GM21737 (cell line): ENCODE data around the gene HIVEP2.
"Not testable (repeated sequence)": the region's sequence is repeated elsewhere in the genome, so short reads cannot be mapped to it uniquely, and the experiment has no call there.

Experiments
- ATAC-seq: cut with Tn5 transposase; IDR thresholded peaks from one replicate; pipeline ENCODE4 v1.9.1; 2021; ENCODE audit warnings: mild to moderate bottlenecking, moderate library complexity; ENCODE audit not compliant: unreplicated experiment

HIVEP2 gene, protein sequence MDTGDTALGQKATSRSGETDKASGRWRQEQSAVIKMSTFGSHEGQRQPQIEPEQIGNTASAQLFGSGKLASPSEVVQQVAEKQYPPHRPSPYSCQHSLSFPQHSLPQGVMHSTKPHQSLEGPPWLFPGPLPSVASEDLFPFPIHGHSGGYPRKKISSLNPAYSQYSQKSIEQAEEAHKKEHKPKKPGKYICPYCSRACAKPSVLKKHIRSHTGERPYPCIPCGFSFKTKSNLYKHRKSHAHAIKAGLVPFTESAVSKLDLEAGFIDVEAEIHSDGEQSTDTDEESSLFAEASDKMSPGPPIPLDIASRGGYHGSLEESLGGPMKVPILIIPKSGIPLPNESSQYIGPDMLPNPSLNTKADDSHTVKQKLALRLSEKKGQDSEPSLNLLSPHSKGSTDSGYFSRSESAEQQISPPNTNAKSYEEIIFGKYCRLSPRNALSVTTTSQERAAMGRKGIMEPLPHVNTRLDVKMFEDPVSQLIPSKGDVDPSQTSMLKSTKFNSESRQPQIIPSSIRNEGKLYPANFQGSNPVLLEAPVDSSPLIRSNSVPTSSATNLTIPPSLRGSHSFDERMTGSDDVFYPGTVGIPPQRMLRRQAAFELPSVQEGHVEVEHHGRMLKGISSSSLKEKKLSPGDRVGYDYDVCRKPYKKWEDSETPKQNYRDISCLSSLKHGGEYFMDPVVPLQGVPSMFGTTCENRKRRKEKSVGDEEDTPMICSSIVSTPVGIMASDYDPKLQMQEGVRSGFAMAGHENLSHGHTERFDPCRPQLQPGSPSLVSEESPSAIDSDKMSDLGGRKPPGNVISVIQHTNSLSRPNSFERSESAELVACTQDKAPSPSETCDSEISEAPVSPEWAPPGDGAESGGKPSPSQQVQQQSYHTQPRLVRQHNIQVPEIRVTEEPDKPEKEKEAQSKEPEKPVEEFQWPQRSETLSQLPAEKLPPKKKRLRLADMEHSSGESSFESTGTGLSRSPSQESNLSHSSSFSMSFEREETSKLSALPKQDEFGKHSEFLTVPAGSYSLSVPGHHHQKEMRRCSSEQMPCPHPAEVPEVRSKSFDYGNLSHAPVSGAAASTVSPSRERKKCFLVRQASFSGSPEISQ (N-terminal part only)

DNA sequence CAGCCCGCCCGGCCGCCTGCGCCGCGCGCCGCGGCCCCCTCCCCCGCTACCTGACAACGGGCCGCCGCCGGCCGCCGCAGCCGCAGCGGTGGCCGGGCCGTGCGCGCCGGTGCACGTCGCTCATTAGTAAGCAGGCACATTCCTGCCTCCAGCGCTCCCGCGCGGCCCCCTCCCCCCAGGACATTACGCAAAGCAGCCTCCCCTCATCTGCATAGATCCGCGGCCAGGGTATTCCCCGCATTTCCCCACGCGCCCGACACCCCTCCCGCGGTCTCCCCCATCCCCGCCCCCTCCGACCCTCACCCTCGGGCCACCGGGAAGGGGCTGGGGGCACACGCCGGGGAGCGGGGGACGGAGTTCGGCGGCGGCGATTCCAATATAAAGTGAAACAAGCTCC is at the start of gene HIVEP2:
HIVEP2 (minus strand) TSS at position 128 of the 397 bp plus-strand sequence. CDS start 170,438 bp downstream, outside the sequence.
- peak; percentile 19 for ATAC-seq

DNA sequence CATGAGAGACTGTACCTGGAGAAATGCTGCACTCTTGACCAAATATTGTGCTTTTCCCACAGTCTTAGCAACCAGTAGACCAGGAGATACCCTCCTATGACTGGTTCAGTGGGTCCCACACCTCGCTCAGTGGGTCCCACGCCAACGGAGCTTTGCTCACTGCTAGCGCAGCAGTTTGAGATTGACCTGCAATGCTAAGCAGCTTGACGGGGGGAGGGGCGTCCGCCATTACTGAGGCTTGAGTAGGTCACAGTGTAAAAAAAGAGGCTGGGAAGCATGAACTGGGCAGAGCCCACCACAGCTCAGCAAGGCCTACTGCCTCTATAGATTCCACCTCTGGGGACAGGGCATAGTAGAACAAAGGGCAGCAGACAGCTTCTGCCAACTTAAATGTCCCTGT is 49.0 kb upstream of the HIVEP2 start:
- ATAC-seq = no peak

DNA sequence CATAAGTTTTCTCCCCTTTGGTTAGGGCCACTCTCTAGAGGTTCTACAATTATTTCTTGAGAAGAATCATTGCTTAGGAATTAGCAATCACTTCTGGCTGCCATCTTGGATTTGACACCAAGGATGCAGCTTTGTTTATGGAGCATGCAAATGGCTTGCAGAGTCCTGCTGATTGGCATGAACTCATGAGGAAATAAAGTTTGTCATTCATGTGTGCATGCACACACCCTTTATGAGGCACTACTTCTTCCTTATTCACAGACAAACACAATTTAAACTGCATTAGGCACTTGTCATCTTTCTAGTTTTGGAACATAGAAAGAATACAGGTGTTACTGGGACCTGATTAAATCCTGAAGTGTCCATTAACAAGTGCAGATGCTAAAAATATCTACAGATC is 42.5 kb upstream of the HIVEP2 start:
- no peak for ATAC-seq

DNA sequence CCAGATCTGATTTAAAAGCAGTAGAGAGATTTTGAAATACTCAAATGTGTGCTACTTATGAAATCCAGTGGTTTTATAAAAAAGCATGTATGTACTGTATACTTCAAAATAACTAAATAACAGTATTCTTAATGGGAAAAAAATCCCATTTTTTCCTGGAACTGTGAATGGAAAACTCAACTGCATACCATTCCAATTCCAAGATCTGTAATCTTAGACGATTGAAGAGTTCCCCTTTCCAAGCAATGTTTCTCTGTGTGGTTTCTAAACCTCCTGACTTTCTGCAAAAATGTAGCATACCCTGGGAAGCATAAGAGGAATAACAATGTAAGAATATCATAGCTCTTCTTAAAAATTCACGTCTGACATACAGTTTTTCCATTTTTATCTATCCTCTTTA is 40.3 kb upstream of the HIVEP2 start:
- ATAC-seq = no peak

DNA sequence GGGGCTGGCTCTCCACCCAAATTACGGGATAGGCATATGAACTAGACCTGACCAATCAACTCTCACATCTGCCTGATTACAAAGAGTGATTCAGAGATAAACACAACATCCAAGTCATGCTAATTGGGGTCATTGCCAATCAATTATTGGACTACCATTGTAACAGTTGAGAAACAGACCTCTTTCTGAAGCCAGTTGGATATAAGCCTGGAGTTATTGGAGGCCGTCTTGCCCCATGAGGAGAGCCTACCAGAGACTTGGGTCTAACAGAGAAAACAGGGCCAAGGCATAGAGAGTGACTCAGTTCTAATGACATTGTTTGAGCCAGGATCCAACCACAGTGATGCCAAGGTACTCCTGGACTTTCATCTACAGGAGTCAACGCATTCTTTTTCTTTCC is 39.4 kb upstream of the HIVEP2 start:
- ATAC-seq = no peak

DNA sequence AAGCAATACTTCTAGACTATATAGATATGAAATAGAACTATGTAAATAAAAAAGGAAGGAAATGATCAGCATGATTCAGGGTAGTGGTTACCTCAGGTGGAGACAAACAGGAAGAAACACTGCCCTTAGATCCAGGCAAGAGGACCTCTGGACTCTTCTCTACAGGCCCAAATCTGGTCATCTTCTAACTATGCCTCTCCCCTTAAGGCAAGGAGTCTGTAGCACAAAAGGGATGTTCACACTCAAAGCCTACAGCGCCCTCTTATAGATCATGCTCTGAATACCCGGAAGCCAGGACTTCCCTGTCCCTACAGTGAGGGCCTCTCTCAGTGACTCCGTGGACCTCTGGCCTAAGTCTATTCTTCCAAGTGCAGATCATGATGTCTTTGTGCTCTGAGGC is 30.4 kb upstream of the HIVEP2 start:
- ATAC-seq = no peak

DNA sequence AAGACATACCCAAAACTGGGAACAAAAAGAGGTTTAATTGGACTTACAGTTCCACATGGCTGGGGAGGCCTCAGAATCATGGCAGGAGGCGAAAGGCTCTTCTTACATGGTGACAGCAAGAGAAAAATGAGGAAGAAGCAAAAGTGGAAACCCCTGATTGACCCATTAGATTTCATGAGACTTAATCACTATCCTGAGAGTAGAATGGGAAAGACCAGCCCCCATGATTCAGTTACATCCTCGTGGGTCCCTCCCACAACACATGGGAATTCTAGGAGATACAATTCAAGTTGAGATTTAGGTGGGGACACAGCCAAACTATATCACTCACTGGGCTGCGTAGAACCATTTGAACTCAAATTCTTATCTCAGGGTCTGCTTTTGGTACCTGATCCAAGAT is 26.0 kb upstream of the HIVEP2 start:
- not testable (repeated sequence) for ATAC-seq

DNA sequence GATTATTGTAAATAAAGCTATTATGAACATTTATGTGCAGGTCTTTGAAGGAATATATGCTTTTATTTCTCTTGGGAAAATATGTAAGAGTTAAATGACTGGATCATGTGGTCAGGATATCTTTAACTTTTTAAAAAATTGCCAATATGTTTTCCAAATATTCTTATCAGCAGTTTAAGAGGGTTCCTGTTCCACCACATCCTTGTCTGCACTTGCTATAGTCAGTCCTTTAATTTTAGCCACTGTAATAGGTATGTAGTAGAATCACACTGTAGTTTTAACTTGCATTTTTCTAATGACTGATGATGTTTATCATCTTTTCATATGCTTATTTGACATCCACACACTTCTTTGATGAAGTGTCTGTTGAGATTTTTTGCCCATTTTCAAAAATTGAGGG is 23.6 kb upstream of the HIVEP2 start:
- ATAC-seq = no peak

DNA sequence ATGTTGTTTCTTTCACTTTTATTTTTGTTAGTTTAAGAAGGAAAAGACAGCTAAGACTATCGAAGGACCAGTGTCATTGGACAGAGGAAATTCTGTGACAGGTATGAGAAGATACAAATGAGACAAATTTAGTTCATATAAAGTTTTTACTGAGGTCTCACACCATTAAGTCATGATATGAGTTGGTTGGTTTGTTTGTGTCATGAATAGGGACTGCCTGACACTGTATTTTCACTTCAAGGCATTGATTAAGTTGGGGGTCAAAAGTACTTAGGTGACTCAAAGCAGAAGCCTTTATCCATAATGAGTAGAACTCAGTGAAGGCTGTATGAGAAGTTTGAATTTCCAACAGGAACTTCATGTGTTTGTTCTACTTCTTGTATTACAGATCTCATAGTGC is 21.3 kb upstream of the HIVEP2 start:
- ATAC-seq = no peak

DNA sequence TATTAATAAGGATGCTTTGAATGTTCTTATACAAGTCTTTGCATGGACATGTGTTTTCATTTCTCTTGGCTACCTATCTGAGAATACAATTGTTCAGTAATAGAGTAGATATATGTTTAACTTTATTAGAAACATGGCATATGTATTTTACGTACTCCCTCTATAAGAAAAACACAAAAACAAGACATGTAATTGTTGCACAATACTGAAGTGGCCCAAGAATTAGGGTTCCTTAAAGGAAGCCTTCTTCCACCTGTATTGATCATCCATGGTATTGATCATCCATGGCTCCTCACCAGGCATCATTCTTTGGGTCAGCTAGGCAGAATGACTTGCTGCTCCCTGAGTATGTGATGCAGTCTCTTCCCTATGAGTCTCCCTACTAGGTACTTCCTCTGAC is 20.2 kb upstream of the HIVEP2 start:
- no peak for ATAC-seq

DNA sequence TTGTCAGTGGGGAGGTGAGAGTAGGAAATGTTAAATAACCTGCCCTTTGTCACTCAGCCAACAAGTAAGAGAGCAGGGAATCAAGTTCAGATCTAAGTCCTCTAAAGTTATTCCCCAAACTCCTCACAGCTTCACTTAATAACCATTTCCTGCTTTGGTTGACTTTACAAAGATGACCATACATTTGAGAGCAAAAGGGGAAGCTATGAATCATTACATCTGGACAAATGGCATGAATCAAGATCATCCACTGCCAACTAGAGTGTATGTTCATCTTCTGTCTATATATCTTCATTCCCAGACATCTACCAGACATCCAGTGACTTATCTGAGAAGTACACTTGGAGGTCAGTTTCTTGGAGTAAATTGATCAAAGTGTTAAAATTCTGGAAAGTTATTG is 15.1 kb upstream of the HIVEP2 start:
- ATAC-seq = no peak

DNA sequence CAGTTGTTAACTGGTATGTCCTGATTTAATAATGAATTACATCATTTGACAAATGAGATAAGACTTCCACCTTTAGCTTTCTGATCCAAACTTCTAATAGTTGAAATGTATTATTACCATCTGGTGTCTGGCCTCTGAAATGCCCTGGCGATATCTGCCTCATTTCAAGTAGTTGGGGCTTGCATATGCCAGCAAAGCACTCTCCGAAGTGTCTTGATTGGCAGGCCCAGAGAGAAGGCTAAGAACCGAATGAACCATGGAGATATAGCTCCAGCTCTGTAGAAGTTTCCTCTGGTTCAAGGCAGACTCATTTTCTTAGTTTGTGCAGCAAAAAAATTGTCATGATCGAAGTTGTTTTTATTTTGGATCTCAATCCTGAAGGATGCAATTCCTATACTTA is 13.4 kb upstream of the HIVEP2 start:
- ATAC-seq = no peak

DNA sequence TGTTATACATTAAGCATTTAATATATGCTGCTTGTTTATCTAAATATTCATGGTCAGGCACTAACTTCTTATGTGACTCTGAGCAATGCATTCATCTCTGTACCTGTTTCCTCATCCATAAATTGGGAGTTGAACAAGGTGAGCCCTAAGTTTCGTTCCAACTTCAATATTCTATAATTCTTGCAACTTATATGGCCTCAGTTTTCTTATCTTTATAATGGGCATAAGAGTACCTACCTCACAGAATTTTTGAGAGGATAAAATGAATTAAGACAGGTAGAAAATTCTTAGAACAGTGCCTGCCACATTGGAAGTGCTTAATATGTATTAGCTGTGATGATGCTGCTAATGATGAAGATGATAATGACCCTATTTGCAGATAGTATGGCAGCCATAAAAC is 11.8 kb upstream of the HIVEP2 start:
- no peak for ATAC-seq

DNA sequence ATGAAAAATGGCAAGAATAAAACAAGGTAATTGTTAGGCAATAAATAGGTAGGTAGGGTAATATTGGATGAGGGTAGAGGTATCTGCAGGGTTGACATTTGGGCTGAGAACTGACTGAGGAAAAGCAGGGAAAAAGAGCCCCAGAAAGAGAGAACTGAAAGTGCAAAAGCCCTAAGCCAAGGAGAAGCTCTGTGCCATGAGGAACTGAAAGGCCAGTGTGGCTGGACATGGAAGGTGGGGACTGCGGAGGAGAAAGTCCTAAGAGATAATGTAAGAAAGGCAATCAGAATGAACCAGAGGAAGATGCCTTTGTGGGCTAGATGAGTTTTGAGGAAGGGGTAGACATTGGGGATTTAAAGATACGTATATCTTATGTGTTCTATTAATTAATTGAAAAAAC is 9.9 kb upstream of the HIVEP2 start:
- ATAC-seq = no peak

DNA sequence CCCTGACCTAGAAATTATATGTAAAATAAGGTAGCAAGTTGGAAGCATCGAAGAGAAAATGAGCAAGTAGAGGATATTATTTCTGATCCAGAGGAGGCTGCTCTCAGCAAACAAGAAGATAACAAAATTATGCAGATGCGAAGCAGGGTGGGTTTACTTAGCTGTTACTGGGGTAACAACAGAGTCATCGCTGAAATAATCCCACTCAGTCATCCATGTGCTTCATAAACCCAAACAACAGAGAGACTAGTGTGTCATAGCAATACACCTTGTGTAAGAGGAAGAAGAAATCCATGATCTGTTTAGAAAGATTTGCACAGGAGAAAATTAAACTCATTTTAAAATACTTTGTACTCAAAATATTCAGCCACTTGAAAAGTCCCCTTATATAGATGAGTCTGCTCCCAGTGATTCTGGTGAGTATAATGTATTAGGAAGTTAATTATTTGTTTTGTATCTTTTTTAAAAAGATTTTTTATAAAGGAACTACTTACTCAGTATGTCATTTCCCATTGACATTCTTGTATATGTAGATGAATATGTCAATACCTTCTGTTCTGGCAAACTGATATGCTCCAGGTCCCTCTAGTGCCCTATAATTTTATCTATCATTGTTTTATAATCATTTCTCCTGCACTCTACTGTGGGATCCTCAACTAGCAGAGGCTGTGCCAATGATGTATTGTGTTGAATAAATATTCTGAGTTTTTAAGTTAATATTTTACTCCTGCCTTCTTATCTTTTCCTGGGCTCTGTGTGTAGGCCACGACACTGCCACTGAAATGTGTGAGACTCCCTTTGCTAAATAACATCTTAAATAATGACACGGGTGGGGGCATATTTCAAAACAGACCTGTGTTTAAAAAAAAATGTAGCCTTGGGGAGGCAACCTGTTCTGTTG is 8.6 kb upstream of the HIVEP2 start:
- no peak for ATAC-seq

DNA sequence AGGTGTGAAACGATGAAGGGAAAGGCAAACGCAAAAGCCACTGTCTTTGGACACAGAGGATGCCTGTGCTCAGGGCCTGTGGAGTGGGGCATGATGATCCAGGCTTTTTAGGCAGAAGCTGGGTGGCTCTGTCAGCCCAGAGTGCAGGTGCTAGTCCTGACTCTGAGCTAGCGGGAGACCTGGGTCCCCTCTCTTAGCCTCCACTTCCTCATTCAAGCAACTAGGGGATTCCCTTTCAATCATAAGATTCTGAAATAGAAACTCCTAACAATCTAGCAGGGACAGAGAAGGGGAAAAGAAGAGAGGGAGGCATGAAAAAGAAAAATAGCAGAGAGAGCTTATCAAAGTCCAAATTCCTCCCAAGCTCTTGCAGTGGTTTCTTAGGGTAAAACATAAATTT is 7.6 kb upstream of the HIVEP2 start:
- ATAC-seq = peak; percentile 58

DNA sequence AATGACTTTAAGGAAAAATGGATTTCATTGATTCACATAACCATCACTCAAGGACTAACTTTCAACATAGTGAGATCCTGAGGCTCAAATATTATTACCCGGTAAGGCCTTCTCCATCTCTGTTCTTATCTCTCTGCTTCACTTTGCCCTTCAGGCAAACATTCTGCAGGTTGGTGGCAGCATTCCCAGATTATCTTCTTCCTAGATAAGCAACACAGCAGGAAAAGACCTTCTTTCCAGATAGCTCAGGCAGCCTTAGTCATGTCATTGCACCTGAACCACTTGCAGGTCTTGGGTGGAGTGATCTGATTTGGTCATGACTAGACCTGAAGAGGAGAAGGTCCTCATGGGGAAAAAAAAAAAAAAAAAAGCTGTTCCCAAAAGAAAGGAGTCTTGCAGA is 5.3 kb upstream of the HIVEP2 start:
- no peak for ATAC-seq

DNA sequence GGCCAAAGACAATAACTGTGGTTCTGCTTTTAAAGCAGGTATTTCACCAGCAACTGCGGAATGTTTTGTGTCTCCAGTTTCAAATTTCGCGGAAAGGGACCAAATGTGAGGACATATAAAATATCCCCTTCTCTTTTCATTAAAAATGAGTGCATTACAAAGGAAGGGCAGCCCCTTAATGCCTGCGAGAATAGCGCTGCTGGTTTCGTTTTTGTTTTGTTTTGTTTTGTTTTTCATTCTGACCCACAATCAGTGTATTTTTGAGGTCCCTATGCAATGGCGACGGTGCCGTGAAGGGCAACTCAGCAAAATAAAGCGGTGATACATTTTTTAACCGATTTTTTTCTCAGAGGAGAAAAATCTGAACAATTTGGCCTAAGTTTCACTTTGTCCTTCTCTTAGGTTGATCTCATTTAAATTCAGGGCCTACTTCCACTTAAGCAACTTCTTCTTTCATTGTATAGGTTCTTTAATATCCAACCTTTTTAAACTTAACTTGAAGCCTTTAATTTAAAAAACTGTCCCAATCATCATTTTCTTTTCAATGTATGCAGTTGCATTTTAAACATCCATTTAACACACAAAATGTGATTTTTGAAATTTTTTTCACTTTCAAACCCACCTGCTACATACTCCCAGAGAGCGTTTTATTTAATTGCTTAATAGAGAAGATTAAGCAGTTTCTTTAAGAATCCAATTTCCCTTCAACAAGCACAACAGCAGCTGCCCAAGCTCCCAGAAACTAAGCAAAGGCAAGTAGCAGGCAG is 2.9 kb upstream of the HIVEP2 start:
- peak; percentile 22 for ATAC-seq

DNA sequence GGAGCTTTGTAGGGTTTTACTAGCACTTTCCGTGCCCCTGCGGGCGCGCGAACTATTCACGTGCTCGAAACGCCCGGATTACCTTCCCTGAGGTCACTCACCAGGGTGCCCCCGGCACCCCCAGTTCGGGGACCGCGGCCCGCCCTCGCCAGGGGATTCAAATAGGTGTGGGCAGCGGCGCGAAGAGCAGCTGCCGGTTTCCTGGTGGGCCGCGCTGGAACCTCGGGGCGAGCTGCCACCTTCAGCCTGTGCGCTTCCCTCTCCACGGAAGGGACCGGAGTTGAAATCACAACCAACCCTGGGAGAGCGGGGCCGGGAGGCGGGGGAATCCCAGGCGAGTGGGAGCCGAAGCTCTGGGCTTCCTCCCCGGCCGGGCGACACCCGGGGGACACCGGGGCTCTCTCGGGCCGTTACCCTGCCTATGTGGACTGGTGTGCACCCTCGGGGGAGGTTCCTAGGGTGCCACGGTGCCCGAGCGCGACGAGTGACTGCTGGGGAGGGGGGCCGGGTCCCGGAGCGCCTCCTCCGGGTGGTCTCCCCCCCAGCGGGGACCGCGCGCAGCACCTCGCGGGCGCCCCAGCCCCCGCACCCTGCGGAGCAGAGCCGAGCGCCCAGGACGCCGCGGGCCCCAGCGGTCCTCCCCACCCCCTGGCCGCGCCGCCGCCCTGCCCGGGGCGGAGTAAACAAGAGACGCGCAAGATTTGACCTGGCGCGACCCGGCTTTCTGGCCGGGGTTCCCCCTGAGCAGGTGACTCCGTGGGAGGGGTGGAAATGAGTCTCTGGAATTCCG is 2.1 kb upstream of the HIVEP2 start:
- peak; percentile 49 for ATAC-seq
